Occipital lobe (tissue), 2 donors: Measurements from ENCODE around the gene DCLK2. TPM values are rescaled to one million over a fixed set of nuclear protein-coding genes. Genes with fewer than 3 reads are reported as not detected.
A peak's percentile ranks its signal among the peaks of the same experiment; 100 is the strongest.
"Not testable (repeated sequence)": the region's sequence is repeated elsewhere in the genome, so short reads cannot be mapped to it uniquely, and the experiment has no call there.

Experiments
- DNase-seq: peaks from one replicate; lab custom pipeline; 2025; lab: John Stamatoyannopoulos, UW
- total RNA-seq: library from RNA; depleted of rRNA; stranded (reverse); fragments of >200 nt; gene quantifications from one replicate; pipeline ENCODE4 v1.2.3, GENCODE V29; 2014

Gene DCLK2
- total RNA-seq, 1 donor from 2014 or later: 65.0 TPM

DNA sequence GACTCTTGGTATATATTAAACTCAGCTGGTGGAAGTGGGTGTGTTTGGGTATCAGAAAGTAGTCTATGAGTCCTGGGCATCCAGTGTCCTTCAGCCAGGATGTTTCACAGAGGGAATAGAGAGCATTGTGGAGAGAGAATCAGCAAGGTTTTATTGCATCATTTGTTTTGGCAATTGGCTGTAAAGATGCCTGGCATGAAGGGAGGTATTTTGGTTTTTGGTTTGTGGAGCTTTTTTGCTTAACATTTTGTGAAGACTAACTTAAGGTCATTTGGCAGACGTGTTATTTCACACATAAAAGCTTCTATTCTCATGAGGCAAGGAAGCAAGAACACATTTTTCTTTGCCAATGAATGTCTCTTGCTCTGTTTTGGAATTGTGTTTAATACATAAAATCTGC lies 71.1 kb downstream of the DCLK2 start:
- no peak for DNase-seq

GRCh38 chr4:150150629-150151062 lies 72.4 kb downstream of the DCLK2 start:
- peak; percentile 17 for DNase-seq

DNA sequence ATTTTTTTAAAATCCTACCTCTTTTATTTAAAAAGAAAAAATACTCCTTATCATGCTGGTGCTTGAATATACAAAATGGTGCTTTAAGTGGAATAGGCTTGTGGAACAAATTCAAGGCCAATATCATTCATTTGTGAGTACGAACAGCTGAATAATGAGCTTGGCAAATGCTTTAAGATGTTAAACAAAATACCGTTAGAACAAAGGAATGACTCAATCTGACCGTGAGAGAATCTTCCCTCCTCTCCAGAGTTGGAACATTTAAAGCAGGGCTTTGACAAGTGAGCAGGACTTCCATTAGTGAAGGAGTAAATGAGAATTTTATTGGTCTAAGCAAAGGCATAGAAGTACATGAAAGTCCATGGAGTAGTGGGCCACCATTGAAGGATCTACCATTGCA lies 74.5 kb downstream of the DCLK2 start:
- no peak for DNase-seq

DNA sequence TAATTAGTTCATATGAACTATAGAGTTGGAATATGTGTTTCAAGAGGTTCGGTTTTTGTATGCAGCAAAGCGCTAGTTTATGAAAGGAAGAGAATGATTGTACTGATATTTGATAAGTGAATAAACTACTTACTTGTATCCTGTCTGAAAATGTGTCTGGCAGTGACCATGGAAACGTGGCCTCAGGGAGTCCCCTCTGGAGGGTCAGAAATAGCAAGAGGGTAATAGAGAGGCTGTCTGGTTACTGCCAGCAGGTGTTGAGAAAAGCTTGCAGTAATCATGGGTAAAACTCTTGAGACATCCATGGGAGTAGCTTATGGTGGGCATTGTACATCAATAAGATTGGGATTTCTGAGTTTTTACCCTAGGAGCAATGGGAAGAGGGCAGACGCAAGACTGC lies 77.1 kb downstream of the DCLK2 start:
- DNase-seq: no peak

GRCh38 chr4:150156543-150156942 lies 78.3 kb downstream of the DCLK2 start:
- no peak for DNase-seq

DNA sequence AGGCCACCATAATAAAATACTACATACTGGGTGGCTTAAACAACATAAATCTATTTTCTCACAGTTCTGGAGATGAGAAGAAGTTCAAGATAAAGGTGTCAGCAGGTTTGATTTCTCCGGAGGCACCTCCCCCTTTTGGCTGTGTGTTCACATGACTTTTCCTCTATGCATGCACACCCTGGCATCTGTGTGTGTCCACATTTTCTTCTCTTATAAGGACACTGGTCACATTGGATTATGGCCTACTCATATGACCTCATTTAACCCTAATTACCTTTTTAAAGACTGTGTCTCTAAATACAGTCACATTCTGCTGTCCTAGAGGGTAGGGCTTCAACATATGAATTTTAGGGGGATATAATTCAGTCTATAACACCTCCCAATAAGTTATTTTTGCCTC lies 79.8 kb downstream of the DCLK2 start:
- DNase-seq: no peak

GRCh38 chr4:150160473-150160872 lies 82.2 kb downstream of the DCLK2 start:
- no peak for DNase-seq

DNA sequence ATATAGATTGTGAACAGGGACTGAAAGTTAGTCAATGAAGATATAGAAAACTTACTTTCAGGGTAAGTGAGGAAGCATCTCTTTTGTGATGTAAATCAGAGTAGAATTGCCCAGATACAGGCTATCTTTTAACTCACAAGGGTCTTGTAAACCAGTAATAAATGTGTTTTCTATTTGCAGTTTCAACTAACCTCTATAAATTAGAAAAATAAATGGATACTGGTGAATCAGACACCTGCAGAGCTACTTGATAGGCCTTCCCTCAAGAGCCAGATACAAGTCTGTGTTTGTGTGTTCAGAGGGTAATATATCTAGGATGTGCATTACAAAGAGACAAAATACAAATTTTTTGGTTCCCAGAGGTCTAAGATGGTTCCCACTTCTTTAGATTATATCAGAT lies 82.9 kb downstream of the DCLK2 start:
- no peak for DNase-seq

DNA sequence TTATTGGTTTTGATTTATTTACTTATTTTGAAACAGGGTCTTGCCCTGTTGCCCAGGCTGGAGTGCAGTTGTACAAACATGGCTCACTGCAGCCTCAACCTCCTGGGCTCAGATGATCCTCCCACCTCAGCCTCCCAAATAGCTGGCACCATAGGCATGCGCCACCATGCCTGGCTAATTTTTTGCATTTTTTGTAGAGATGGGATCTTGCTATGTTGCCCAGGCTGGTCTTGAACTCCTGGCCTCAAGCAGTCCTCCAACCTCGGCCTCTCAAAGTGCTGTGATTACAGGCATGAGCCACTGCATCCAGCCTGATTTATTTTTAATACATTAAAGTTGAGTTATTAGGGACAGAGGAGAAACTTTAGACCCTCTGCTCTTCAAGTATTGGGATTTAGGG lies 83.8 kb downstream of the DCLK2 start:
- not testable (repeated sequence) for DNase-seq

GRCh38 chr4:150164055-150164454 lies 85.8 kb downstream of the DCLK2 start:
- DNase-seq: no peak

DNA sequence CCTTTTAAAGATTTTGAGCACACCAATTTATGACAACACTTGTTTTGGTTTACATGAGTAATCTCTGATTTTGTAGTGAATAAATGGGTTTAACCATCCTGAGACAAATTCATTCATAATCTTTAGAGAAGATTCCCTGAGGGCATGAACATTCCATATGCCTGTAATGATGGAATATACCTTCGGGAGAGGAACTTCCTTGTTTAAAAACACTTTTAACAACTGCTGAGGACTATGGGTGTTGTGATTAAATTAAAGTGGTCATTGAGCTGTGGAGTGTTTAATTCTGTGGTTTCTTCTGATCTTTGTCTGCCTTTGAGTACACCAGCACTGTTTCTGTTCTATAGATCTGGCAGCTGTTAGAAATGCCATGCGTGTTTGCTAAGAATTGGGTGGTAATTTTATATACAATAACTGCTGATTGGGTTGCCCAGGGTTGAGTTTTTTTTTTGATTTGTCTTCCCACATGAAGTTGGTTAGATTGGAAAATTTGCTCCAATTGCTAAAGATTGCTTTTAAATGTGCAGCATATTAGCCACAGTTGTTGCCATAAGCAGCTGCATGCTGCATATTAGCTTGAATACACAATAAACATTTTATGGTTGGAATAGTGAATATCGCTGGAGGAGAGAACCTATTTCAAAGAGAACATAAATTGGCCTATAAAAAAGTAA lies 86.8 kb downstream of the DCLK2 start:
- no peak for DNase-seq

GRCh38 chr4:150167054-150167453 lies 88.8 kb downstream of the DCLK2 start:
- no peak for DNase-seq

DNA sequence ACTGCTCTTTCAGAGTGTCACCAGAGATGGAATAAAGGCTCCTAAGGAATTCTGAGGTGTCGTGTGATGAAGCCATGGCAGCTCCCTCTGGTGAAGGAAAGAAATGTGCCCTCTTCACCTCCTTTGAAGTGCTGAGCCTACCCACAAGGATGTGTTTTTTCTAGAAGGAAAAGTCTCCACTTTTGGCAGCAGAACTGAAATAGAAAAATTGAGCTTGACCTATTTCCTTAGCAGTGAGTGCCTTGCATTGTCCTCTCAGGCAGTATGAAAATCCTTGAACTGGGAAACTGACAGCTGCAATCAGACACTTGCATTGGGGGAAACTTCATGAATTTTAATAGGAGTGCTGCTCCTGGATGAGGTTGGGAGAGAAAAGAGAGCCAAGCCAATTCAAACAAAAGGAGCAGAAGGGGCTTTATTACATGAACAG lies 95.2 kb downstream of the DCLK2 start:
- no peak for DNase-seq

DNA sequence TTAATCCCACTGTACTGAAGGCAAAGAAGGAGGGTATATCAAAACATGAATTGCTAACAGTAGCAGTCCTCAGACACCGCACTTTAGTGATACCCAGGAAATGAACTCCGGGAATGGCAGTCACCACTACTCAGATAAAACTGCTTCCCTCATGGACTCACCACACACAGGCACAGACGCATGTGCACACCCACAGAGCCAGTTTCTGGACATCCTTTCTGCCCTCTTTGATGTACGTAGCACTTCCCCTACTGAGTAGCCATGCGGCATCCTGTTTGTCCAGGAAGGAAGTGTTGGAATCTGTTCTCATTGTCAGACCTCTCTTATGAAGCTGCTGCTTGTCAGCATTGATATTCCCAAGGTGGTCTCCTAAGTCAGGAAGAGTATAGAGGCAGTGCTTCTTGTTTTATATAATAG lies 95.7 kb downstream of the DCLK2 start:
- DNase-seq: no peak

- no peak for DNase-seq
Measured at GRCh38 chr4:150176547-150176946, 98.3 kb downstream of the DCLK2 start.

DNA sequence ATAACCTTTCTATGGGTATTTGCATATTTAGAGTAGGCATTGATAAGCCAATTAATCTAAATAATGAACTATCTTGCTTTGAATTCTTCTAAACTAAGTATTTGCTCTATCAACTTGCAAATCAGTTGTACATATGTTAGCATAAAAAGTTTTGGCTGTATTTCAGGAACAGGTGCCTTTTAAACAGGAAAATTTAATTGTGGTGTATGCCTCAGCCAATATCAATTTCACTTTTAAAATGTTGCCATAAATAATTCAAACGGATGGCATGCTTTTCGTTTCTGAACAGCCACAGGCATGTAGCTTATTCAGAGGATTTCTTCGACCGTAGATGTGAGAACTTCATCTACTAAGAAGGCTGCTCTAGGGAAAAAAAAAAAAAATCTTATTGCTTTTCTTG lies 99.9 kb downstream of the DCLK2 start:
- no peak for DNase-seq

DNA sequence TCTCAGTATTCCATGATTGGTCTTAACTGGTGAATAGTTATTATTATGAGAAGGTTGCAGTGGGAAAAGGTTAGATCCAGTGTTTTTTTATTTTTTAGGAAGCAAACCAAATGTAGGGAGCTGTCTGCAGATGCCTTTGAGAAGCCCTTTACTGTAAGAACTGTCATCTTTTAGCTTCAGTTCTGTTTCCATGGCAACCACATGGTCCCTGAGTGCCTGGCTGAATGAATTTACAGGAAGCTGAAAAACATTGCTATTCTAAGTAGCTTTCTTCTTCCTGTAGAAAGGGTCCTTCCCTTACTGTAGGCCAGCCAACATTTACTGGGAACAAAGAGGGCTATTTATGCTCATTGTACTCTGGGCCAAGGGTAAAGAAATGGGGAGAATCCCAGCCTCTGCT lies 103.3 kb downstream of the DCLK2 start:
- no peak for DNase-seq

DNA sequence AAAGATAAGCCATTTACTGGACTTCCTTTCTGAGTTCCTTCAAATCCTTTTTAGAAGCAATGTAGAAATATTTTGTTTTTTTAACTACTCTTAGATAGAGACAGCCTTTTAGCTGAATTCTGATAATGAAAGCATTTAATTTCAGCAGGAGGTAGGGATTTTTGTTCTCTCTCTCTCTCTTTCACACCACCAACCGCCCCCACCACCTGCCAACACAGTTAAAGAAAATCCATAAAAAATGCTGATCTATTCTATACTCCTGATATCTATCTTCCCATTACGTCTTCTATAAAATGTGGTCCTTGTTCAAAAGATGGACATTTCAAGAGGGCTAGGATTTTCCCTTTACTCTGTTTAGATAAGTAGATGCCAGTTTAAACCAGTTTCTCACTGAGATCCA lies 104.5 kb downstream of the DCLK2 start:
- no peak for DNase-seq

DNA sequence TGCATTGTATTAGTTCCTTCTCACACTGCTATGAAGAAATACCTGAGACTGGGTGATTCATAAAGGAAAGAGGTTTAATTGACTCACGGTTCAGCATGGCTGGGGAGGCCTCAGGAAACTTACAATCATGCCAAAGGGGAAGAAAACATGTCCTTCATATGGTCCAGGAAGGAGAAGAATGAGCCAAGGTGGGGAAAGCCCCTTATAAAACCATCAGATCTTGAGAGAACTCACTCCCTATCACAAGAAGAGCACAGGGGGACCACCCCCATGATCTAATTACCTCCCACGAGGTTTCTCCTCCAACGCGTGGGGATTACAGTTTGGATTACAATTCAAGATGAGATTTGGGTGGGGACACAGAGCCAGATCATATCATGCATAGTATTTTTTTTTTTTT lies 106.8 kb downstream of the DCLK2 start:
- DNase-seq: not testable (repeated sequence)

- no peak for DNase-seq
Measured at GRCh38 chr4:150192986-150193385, 114.7 kb downstream of the DCLK2 start.

DNA sequence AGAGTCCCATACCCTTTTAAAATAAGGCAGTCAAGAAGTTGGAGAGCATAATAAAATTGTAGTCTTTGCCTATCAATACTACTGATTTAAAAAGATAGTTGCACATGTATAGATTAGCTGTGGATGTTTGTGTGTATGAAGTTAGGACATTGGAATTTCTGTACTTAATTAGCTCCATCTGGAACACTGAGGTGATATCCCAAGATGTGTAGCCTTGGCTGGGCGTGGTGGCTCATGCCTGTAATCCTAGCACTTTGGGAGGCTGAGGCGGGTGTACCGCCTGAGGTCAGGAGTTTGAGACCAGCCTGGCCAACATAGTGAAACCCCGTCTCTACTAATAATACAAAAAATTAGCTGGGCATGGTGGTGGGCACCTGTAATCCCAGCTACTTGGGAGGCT lies 119.0 kb downstream of the DCLK2 start:
- not testable (repeated sequence) for DNase-seq

DNA sequence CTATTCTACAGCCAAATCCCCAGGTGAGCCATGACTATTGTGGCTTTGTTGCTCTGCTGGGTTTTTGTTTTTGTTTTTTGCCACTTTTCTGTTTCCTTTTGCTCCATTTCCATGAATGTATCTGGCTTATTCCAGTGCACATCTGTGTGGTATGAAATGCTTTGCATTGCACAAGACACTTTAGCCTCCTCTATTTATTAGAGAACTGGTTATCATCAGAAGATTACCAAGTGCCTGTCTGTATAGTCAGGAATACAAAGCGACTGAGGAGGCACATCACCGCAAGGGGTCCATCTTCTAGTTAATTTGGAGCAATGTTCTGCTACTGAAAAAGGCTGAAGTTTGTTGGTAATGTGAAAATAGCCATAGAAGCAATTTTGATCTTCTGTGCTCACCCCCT lies 120.8 kb downstream of the DCLK2 start:
- DNase-seq: no peak

- no peak for DNase-seq
Measured at GRCh38 chr4:150205016-150205415, 126.8 kb downstream of the DCLK2 start.

- no peak for DNase-seq
Measured at GRCh38 chr4:150206265-150206664, 128.0 kb downstream of the DCLK2 start.
